SIG-M5 treated with dmso at 0.1 percent for 504 hours (cell line): ENCODE data around the gene EIF2B4.
"Not testable (repeated sequence)": the region's sequence is repeated elsewhere in the genome, so short reads cannot be mapped to it uniquely, and the experiment has no call there.

Experiments used
- DNase-seq: peaks from one replicate; lab custom pipeline; 2025; ENCODE audit not compliant: unreplicated experiment; lab: John Stamatoyannopoulos, UW

EIF2B4 gene

DNA sequence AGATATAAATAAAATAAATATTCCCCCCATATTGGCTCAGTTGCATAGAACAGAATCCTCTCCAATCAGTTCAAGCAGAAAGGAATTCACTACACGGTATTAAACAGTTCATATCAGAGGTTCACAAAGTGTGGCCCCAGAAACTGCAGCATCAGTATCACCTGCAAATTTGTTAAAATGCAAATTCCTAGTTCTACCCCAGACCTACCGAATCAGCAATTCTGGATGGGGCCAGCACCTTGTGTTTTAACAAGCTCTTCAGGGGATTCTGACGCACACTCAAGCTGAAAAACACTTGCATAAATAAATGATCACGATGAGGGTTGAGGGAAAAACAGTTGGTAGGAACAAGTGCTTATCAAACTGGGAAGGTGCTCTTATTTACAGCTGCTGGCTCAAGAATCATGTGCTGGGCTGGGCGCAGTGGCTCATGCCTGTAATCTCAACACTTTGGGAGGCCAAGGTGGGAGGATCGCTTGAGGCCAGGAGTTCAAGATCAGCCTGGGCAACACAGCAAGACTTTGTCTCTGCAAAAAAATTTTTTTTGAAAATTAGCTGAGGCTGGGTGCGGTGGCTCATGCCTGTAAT is 19.9 kb downstream of the EIF2B4 start:
- no peak for DNase-seq

- no peak for DNase-seq
These were observed 22.5 kb downstream of the EIF2B4 start for GRCh38 chr2:27347641-27348040.

GRCh38 chr2:27336173-27336572 is 34.0 kb downstream of the EIF2B4 start:
- no peak for DNase-seq

- no peak for DNase-seq
These were observed 34.8 kb downstream of the EIF2B4 start for GRCh38 chr2:27335311-27335710.

DNA sequence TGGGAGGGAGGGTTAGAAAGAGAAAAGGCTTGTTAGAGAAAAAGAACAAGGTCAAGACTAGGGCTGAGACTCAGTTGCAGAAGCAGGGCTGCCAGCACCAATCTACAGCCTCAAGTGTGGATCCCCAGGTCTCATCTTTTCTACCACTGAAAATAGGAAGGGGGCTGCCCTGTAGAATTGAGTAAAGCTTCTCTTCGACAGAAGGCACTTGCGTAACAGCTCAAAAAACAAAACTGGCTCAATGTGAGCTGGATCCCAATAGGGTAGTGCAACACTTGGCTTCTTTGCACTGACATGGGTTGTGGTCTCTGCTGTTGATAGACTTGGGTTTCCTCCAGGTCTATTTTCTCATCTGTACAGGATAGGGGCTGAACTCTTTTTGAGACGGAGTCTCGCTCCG is 45.4 kb downstream of the EIF2B4 start:
- DNase-seq = peak; percentile 76

DNA sequence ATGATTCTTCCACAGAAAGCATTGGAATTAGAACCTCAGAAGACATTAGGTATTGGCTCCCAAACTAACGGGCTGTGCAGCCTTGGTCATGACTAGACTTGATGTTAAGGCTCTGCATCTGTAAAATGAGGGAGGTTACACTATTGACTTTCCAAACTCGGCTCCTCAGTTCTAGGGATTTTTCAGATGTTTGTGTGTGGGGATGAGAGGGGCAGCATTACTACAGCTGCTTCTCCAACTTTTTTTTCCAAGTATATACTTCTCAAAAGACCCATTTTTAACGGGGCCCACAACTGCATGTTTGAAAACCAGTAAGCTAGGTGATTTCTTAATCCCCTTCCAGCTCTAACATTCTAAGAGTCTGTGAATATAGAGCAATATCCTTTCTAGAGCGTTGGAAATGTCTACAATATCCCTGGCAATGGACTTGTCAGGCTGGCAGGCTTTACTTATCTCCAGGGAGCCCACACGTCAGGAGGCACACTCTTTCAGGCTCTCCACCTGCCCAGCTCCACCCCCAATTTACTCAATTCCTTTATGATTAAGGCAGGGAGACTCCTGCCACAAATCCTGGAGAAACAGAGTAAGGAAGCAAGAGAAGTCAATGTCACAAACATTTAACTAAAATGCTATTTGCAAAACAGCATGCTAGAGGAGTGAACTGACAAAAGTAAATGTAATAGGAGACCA is 46.4 kb downstream of the EIF2B4 start:
- DNase-seq = peak; percentile 26

GRCh38 chr2:27322766-27323595 is 47.2 kb downstream of the EIF2B4 start, which contains the start of gene MPV17:
Gene MPV17, minus strand, starts transcription at chr2:27323097. Its CDS starts 580 bp downstream, at chr2:27322517.
- peak; percentile 90 for DNase-seq

DNA sequence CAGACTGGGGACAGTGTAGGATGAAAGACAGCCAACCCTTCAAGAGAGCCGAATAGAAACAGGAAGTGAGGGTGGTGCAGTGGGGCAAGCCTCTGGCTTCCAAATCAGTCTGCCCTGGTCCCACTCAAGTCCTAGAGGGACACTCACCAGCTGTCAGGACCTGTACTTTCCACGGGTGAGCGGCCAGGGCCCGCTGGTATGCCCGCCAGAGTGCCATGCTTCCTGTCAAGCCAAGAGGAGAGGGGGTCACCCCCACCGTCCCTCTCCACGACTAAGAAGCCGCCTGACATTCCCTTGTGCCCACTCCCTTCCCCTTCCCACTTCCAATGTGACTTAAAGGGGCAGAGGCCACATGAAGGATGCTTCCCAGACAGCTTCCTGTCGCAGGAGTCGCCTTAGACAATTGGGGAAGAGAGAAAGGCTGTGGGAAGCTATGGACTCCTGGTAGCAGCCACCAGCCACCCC is 47.8 kb downstream of the EIF2B4 start:
- DNase-seq = peak; percentile 68

DNA sequence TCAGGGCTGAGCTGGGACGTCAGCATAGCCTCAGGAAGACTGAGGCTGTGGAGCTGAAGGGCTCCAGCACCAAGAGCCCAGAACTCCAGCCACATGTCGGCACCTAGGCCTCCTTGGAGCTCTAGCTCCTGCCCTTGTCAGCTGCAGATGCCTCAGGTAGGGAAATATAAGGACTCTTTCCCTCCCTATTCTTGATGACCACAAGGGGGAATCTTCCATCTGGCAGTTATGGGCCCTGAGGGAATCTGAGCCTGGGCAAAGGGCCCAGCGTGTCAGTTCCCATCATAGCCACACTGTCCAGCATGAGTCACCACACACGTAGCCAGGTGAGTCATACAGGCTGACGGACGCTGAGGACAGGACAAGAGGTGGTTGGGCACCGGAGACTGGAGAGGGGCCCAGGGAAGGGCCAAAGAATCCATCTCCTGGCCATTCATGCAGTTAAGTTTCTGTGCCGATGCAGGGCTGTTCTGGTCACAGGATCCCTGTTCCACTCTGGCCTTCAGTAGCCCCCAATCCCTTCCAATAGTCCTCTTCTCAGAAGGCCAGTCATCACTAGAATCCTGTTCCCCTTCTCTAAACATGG is 49.1 kb downstream of the EIF2B4 start:
- DNase-seq = peak; percentile 74

GRCh38 chr2:27319839-27320238 is 50.3 kb downstream of the EIF2B4 start:
- not testable (repeated sequence) for DNase-seq

- no peak for DNase-seq
These were observed 53.3 kb downstream of the EIF2B4 start for GRCh38 chr2:27316655-27317412.

DNA sequence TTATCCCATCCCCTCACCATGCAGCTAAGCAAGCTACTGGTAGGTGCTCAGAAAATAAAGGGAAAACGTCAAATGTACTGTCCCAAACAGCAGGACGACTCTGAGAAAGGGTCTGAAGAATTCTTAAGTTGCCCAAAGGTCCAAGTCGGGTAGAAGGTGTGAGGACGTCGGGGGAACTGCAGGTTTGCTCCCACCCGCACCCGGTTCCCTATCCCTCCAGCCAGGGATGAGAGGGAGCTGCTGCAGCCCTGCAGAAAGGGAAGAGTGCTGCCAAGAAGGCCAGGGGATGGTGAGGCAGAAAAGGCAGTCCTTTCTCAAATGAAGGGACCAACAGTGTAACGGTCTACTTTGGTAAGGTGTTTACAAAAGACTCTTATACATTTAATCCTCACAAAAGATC is 55.0 kb downstream of the EIF2B4 start:
- DNase-seq = no peak

GRCh38 chr2:27314709-27315108 is 55.4 kb downstream of the EIF2B4 start:
- no peak for DNase-seq
